Stimulated activated naive B cell treated with anti-CD40 and anti-IgM and Interleukin-4, amounts not matched to agents 10 μg/mL and 1 μg/mL and 100 μg/mL, for 72 hours (primary cell): ENCODE results near the gene MFSD11.
"Not testable (repeated sequence)": the region's sequence is repeated elsewhere in the genome, so short reads cannot be mapped to it uniquely, and the experiment has no call there.

ENCODE experiments used
- ATAC-seq, 2 donors: fragments of 150-1000 bp; cut with Tn5 transposase; replicated peaks; 2 replicates each; pipeline ENCODE4 v1.10.0; 2021; ENCODE audit warnings: moderate library complexity in 1 of 2
- DNase-seq: peaks from one replicate; pipeline ENCODE4 v3.0.0; 2021
- H3K27ac Mint-ChIP-seq: one replicate; pipeline ENCODE4 v1.8.0; 2022; ENCODE audit warnings: mild to moderate bottlenecking, mixed read lengths
- H3K27me3 Mint-ChIP-seq, 2 donors: one replicate each; pipeline ENCODE4 v1.8.0; 2022; ENCODE audit warnings: mixed read lengths in 2 of 2
- H3K36me3 Mint-ChIP-seq, 2 donors: one replicate each; pipeline ENCODE4 v1.8.0; 2022; ENCODE audit warnings: mixed read lengths in 2 of 2, mild to moderate bottlenecking in 1 of 2
- H3K4me1 Mint-ChIP-seq, 2 donors: one replicate each; pipeline ENCODE4 v1.8.0; 2022; ENCODE audit warnings: mixed read lengths in 2 of 2, mild to moderate bottlenecking in 1 of 2
- H3K4me3 Mint-ChIP-seq, 2 donors: one replicate each; pipeline ENCODE4 v1.8.0; 2022; ENCODE audit warnings: mild to moderate bottlenecking in 2 of 2, mixed read lengths in 2 of 2, moderate library complexity in 1 of 2
- H3K9me3 Mint-ChIP-seq, 2 donors: one replicate each; pipeline ENCODE4 v1.8.0; 2022; ENCODE audit warnings: mixed read lengths in 2 of 2, mild to moderate bottlenecking in 1 of 2

Gene MFSD11

GRCh38 chr17:76737676-76738467, at the start of gene MFSD11:
MFSD11 (plus strand) TSS chr17:76738119; CDS start chr17:76738353, 234 bp downstream.
- H3K9me3 Mint-ChIP-seq, result no peaks in the 10 kb centered on the region
- H3K27me3 Mint-ChIP-seq, result no peaks in the 10 kb centered on the region
- peaks cover 29 to 53% of the 10 kb centered on the region in 2 donors for H3K4me1 Mint-ChIP-seq
- H3K4me3 Mint-ChIP-seq, result peak within 1 kb of the TSS; percentile 98 to 99
- DNase-seq, result peak; percentile 91
- H3K27ac Mint-ChIP-seq, result peak within 1 kb of the TSS; percentile 100
- H3K36me3 Mint-ChIP-seq, result peaks cover 39 to 54% of the 10 kb centered on the region in 2 donors
- peak; percentile 72 to 77 for ATAC-seq

- peaks cover 0 to 3% of the 10 kb centered on the region in 2 donors for H3K36me3 Mint-ChIP-seq
- no peaks in the 10 kb centered on the region for H3K9me3 Mint-ChIP-seq
- ATAC-seq (no peak), DNase-seq (no peak)
- H3K4me3 Mint-ChIP-seq, result no peak overlapping the region
- peaks cover 0 to 5% of the 10 kb centered on the region in 2 donors for H3K4me1 Mint-ChIP-seq
- peaks cover 7 to 8% of the 10 kb centered on the region in 2 donors for H3K27me3 Mint-ChIP-seq
- H3K27ac Mint-ChIP-seq, result no peak overlapping the region
Observed at GRCh38 chr17:76688165-76688622, 49.7 kb upstream of the MFSD11 start.

GRCh38 chr17:76689859-76690258, 48.1 kb upstream of the MFSD11 start:
- Mint-ChIP-seq H3K9me3 (no peaks in the 10 kb centered on the region), H3K27me3 (peaks cover 7 to 8% of the 10 kb centered on the region in 2 donors), H3K27ac (no peak overlapping the region), H3K4me3 (no peak overlapping the region), H3K36me3 (peaks cover 0 to 3% of the 10 kb centered on the region in 2 donors), H3K4me1 (peaks cover 2 to 5% of the 10 kb centered on the region in 2 donors)
- ATAC-seq (no peak), DNase-seq (no peak)

- Mint-ChIP-seq H3K27ac (no peak overlapping the region), H3K27me3 (peaks cover 7 to 14% of the 10 kb centered on the region in 2 donors), H3K4me3 (no peak overlapping the region), H3K9me3 (no peaks in the 10 kb centered on the region), H3K4me1 (peaks cover 8 to 10% of the 10 kb centered on the region in 2 donors), H3K36me3 (peaks cover 0 to 7% of the 10 kb centered on the region in 2 donors)
- ATAC-seq (no peak), DNase-seq (no peak)
Observed at GRCh38 chr17:76690596-76691280, 47.2 kb upstream of the MFSD11 start.

GRCh38 chr17:76691379-76692191, 46.3 kb upstream of the MFSD11 start:
- H3K27ac Mint-ChIP-seq, result no peak overlapping the region
- no peaks in the 10 kb centered on the region for H3K9me3 Mint-ChIP-seq
- peaks cover 10 to 15% of the 10 kb centered on the region in 2 donors for H3K4me1 Mint-ChIP-seq
- H3K27me3 Mint-ChIP-seq, result peaks cover 7 to 16% of the 10 kb centered on the region in 2 donors
- no peak overlapping the region for H3K4me3 Mint-ChIP-seq
- DNase-seq, result no peak
- ATAC-seq, result no peak
- peaks cover 0 to 8% of the 10 kb centered on the region in 2 donors for H3K36me3 Mint-ChIP-seq

GRCh38 chr17:76695059-76695831, 42.7 kb upstream of the MFSD11 start:
- Mint-ChIP-seq H3K36me3 (peaks cover 0 to 10% of the 10 kb centered on the region in 2 donors), H3K9me3 (no peaks in the 10 kb centered on the region), H3K27me3 (peaks cover 0 to 30% of the 10 kb centered on the region in 2 donors), H3K4me1 (peaks cover 23 to 28% of the 10 kb centered on the region in 2 donors), H3K4me3 (no peak overlapping the region), H3K27ac (peak overlapping the region; percentile 2)
- DNase-seq (no peak), ATAC-seq (no peak)

GRCh38 chr17:76696763-76697701, 40.9 kb upstream of the MFSD11 start:
- Mint-ChIP-seq H3K36me3 (peaks cover 0 to 6% of the 10 kb centered on the region in 2 donors), H3K27ac (peak overlapping the region; percentile 83), H3K27me3 (peaks cover 0 to 30% of the 10 kb centered on the region in 2 donors), H3K4me3 (peak overlapping the region in 1 of 2 donors; percentile 55), H3K9me3 (no peaks in the 10 kb centered on the region), H3K4me1 (peaks cover 23 to 28% of the 10 kb centered on the region in 2 donors)
- DNase-seq, result peak; percentile 63
- ATAC-seq, result peak; percentile 92 to 97

- Mint-ChIP-seq H3K4me3 (no peak overlapping the region), H3K27ac (peak overlapping the region; percentile 83), H3K9me3 (no peaks in the 10 kb centered on the region), H3K4me1 (peaks cover 23 to 27% of the 10 kb centered on the region in 2 donors), H3K36me3 (peaks cover 0 to 6% of the 10 kb centered on the region in 2 donors), H3K27me3 (peaks cover 0 to 30% of the 10 kb centered on the region in 2 donors)
- ATAC-seq (no peak), DNase-seq (no peak)
Observed at GRCh38 chr17:76697702-76698465, 40.0 kb upstream of the MFSD11 start.

GRCh38 chr17:76698466-76698977, 39.4 kb upstream of the MFSD11 start:
- H3K4me3 Mint-ChIP-seq, H3K36me3 Mint-ChIP-seq, H3K9me3 Mint-ChIP-seq, ATAC-seq, DNase-seq: not testable (repeated sequence)
- peak overlapping the region; percentile 5 for H3K27ac Mint-ChIP-seq
- H3K4me1 Mint-ChIP-seq, result peaks cover 23% of the 10 kb centered on the region in 2 donors
- peaks cover 0 to 30% of the 10 kb centered on the region in 2 donors for H3K27me3 Mint-ChIP-seq

- ATAC-seq, result no peak
- DNase-seq, result no peak
- Mint-ChIP-seq H3K36me3 (peaks cover 0 to 6% of the 10 kb centered on the region in 2 donors), H3K27ac (no peak overlapping the region), H3K4me1 (peaks cover 20 to 23% of the 10 kb centered on the region in 2 donors), H3K4me3 (no peak overlapping the region), H3K27me3 (peaks cover 0 to 29% of the 10 kb centered on the region in 2 donors), H3K9me3 (no peaks in the 10 kb centered on the region)
Observed at GRCh38 chr17:76700270-76700616, 37.7 kb upstream of the MFSD11 start.

GRCh38 chr17:76700617-76701470, 37.1 kb upstream of the MFSD11 start:
- Mint-ChIP-seq H3K9me3 (no peaks in the 10 kb centered on the region), H3K36me3 (peaks cover 0 to 2% of the 10 kb centered on the region in 2 donors), H3K27ac (no peak overlapping the region), H3K4me3 (no peak overlapping the region), H3K27me3 (peaks cover 0 to 23% of the 10 kb centered on the region in 2 donors), H3K4me1 (peaks cover 15 to 17% of the 10 kb centered on the region in 2 donors)
- ATAC-seq (no peak), DNase-seq (no peak)
